ENCODE measurements around the gene ZBTB21.

- no peak for TF ChIP-seq CTCF (IDR thresholded peaks at IDR 0.05)
- no peak for TF ChIP-seq CHD2 (IDR thresholded peaks at IDR 0.05; ENCODE audit: low read length, partially characterized antibody)
- no peak for TF ChIP-seq POLR2AphosphoS5 (IDR thresholded peaks at IDR 0.05; ENCODE audit: low read depth, low read length)
- TF ChIP-seq RAD21 (IDR thresholded peaks at IDR 0.05; ENCODE audit: low read length) = no peak
- TF ChIP-seq MEF2A (IDR thresholded peaks at IDR 0.05; ENCODE audit: borderline replicate concordance, low read depth) = no peak
- no peak for TF ChIP-seq ELF1 (IDR thresholded peaks at IDR 0.05)
- no peak for TF ChIP-seq GATA2 (CRISPR knock-in tag; IDR thresholded peaks at IDR 0.05)
- TF ChIP-seq REST (IDR thresholded peaks at IDR 0.05; ENCODE audit: low read depth, low read length) = no peak
- no peak for TF ChIP-seq RXRA (IDR thresholded peaks at IDR 0.05; ENCODE audit: borderline replicate concordance, low read depth)
- no peak for TF ChIP-seq RCOR1 (IDR thresholded peaks at IDR 0.05; ENCODE audit: low read length)
- no peak for TF ChIP-seq TCF12 (IDR thresholded peaks at IDR 0.05)
Observed at GRCh38 chr21:41987310-41987709, 22.9 kb downstream of the ZBTB21 start.
